BE2C (cell line): ENCODE results near the gene EIF3D.

Experiments used
- DNase-seq: peaks from one replicate; pipeline ENCODE4 v3.0.0-alpha.2; 2020
- H3K27me3 ChIP-seq: fragments of 250-450 bp; sonication (Bioruptor Pico); 2 replicates; pipeline ENCODE4 v1.5.1; 2020; ENCODE audit warnings: mild to moderate bottlenecking
- H3K36me3 ChIP-seq: fragments of 250-450 bp; sonication (Bioruptor Pico); 2 replicates; pipeline ENCODE4 v1.5.1; 2020; ENCODE audit warnings: mild to moderate bottlenecking
- H3K4me1 ChIP-seq: fragments of 250-450 bp; sonication (Bioruptor Pico); 2 replicates; pipeline ENCODE4 v1.5.1; 2020
- H3K4me3 ChIP-seq: 2 replicates; pipeline ENCODE4 v1.5.1; 2011; ENCODE audit warnings: low read depth, low read length
- H3K9me3 ChIP-seq: fragments of 250-450 bp; sonication (Bioruptor Pico); 2 replicates; pipeline ENCODE4 v1.5.1; 2020
- CTCF ChIP-seq: IDR thresholded peaks from 2 replicates; pipeline ENCODE4 v1.5.1; 2012; ENCODE audit warnings: mild to moderate bottlenecking, low read depth, low read length

EIF3D gene

GRCh38 chr22:36571991-36572390, 43.0 kb upstream of the EIF3D start:
- TF ChIP-seq CTCF: no peak
- Histone ChIP-seq H3K4me3 (no peak overlapping the region), H3K27me3 (no peaks in the 10 kb centered on the region), H3K4me1 (no peaks in the 10 kb centered on the region), H3K36me3 (no peaks in the 10 kb centered on the region), H3K9me3 (no peaks in the 10 kb centered on the region)
- DNase-seq: no peak

GRCh38 chr22:36569999-36570398, 41.0 kb upstream of the EIF3D start:
- H3K9me3 ChIP-seq: no peaks in the 10 kb centered on the region
- H3K4me1 ChIP-seq: no peaks in the 10 kb centered on the region
- no peak overlapping the region for H3K4me3 ChIP-seq
- peak; percentile 63 for TF ChIP-seq CTCF
- H3K36me3 ChIP-seq: no peaks in the 10 kb centered on the region
- H3K27me3 ChIP-seq: no peaks in the 10 kb centered on the region
- DNase-seq: peak; percentile 56

GRCh38 chr22:36568846-36569245, 39.9 kb upstream of the EIF3D start:
- TF ChIP-seq CTCF: no peak
- no peaks in the 10 kb centered on the region for H3K4me1 ChIP-seq
- H3K36me3 ChIP-seq: no peaks in the 10 kb centered on the region

GRCh38 chr22:36566720-36567119, 37.8 kb upstream of the EIF3D start:
- Histone ChIP-seq H3K4me1 (no peaks in the 10 kb centered on the region), H3K27me3 (no peaks in the 10 kb centered on the region), H3K4me3 (no peak overlapping the region), H3K36me3 (no peaks in the 10 kb centered on the region), H3K9me3 (no peaks in the 10 kb centered on the region)
- no peak for DNase-seq
- TF ChIP-seq CTCF: no peak

More at GRCh38 chr22:36568846-36569245, 39.9 kb upstream of the EIF3D start:
- no peaks in the 10 kb centered on the region for H3K27me3 ChIP-seq
- H3K9me3 ChIP-seq: no peaks in the 10 kb centered on the region
- no peak for DNase-seq
- H3K4me3 ChIP-seq: no peak overlapping the region

- no peaks in the 10 kb centered on the region for H3K27me3 ChIP-seq
- no peak for TF ChIP-seq CTCF
- no peaks in the 10 kb centered on the region for H3K36me3 ChIP-seq
- H3K9me3 ChIP-seq: no peaks in the 10 kb centered on the region
- no peaks in the 10 kb centered on the region for H3K4me1 ChIP-seq
- no peak for DNase-seq
- no peak overlapping the region for H3K4me3 ChIP-seq
These were observed 36.7 kb upstream of the EIF3D start for GRCh38 chr22:36565686-36566085.

DNA sequence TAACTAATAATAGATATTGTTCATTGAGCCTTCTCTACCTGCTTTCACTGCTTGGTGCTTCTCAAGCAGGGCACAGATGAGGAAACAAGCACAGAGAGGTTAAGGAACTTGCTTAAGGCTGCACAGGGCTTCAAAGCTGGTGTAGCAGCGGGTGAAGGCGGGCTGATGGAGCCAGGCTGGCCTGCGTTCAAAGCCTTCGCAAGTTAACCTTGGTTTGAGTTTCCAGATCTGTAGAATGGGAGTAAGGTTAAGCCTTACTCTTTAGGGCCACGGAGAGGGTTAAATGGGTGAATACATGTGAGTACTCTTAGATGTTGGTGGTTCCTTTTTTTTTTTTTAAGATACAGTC, 36.2 kb upstream of the EIF3D start:
- Histone ChIP-seq H3K4me1 (no peaks in the 10 kb centered on the region), H3K9me3 (no peaks in the 10 kb centered on the region), H3K36me3 (no peaks in the 10 kb centered on the region), H3K27me3 (no peaks in the 10 kb centered on the region), H3K4me3 (no peak overlapping the region)
- TF ChIP-seq CTCF: no peak
- DNase-seq: no peak
